Neural progenitor cell (in vitro differentiated cells): ENCODE results near the gene LZTS3. TPM values are rescaled to one million over a fixed set of nuclear protein-coding genes. Genes with fewer than 3 reads are reported as not detected.

Source experiments
- DNase-seq: peaks from one replicate; pipeline ENCODE4 v3.0.0-alpha.2; 2016; ENCODE audit warnings: low spot score
- H2AFZ ChIP-seq: fragments of 200-600 bp; sonication (generic); replicated peaks from 2 replicates; pipeline ENCODE4 v1.6.1; 2016; ENCODE audit warnings: antibody characterized with exemption
- H3F3A ChIP-seq: fragments of 200-600 bp; sonication (generic); 2 replicates; pipeline ENCODE4 v1.6.1; 2016; ENCODE audit warnings: antibody characterized with exemption, low read depth
- H3K27ac ChIP-seq: fragments of 200-600 bp; sonication (generic); 2 replicates; pipeline ENCODE4 v1.5.1; 2016; ENCODE audit warnings: mild to moderate bottlenecking
- H3K27me3 ChIP-seq: fragments of 200-600 bp; sonication (generic); 2 replicates; pipeline ENCODE4 v1.6.1; 2016; ENCODE audit warnings: mild to moderate bottlenecking, moderate library complexity
- H3K36me3 ChIP-seq: fragments of 200-600 bp; sonication (generic); 2 replicates; pipeline ENCODE4 v1.5.1; 2016
- H3K4me1 ChIP-seq: fragments of 200-600 bp; sonication (generic); 2 replicates; pipeline ENCODE4 v1.6.1; 2016; ENCODE audit warnings: mixed run types
- H3K4me2 ChIP-seq: fragments of 200-600 bp; sonication (generic); 2 replicates; pipeline ENCODE4 v1.6.1; 2016
- H3K4me3 ChIP-seq: fragments of 200-600 bp; sonication (generic); 2 replicates; pipeline ENCODE4 v1.5.1; 2016
- H3K79me2 ChIP-seq: fragments of 200-600 bp; sonication (generic); 2 replicates; pipeline ENCODE4 v1.6.1; 2016; ENCODE audit warnings: low read depth
- H3K9ac ChIP-seq: fragments of 200-600 bp; sonication (generic); 2 replicates; pipeline ENCODE4 v1.6.1; 2016
- H3K9me3 ChIP-seq: fragments of 200-600 bp; sonication (generic); 2 replicates; pipeline ENCODE4 v1.5.1; 2016; ENCODE audit warnings: low read depth
- H4K20me1 ChIP-seq: fragments of 200-600 bp; sonication (generic); 2 replicates; pipeline ENCODE4 v1.6.1; 2016; ENCODE audit warnings: low read depth
- H3K27ac Mint-ChIP-seq: 3 replicates; pipeline ENCODE4 v1.8.0; 2021; ENCODE audit warnings: mixed read lengths
- H3K27me3 Mint-ChIP-seq: 2 replicates; pipeline ENCODE4 v1.8.0; 2022; ENCODE audit warnings: low read depth, mild to moderate bottlenecking, inconsistent platforms, moderate library complexity, mixed read lengths; ENCODE audit not compliant: insufficient read depth
- H3K36me3 Mint-ChIP-seq: 3 replicates; pipeline ENCODE4 v1.8.0; 2021; ENCODE audit warnings: mixed read lengths
- H3K4me1 Mint-ChIP-seq: 3 replicates; pipeline ENCODE4 v1.8.0; 2021; ENCODE audit warnings: mixed read lengths
- H3K4me3 Mint-ChIP-seq: 3 replicates; pipeline ENCODE4 v1.8.0; 2021; ENCODE audit warnings: mild to moderate bottlenecking, moderate library complexity, mixed read lengths
- H3K9me3 Mint-ChIP-seq: 3 replicates; pipeline ENCODE4 v1.8.0; 2020; ENCODE audit warnings: mixed read lengths
- EZH2 ChIP-seq: fragments of 200-600 bp; sonication (generic); IDR thresholded peaks from 2 replicates; pipeline ENCODE4 v1.6.1; 2017; ENCODE audit warnings: antibody characterized with exemption, mild to moderate bottlenecking, moderate library complexity
- EZH2phosphoT487 ChIP-seq: fragments of 200-600 bp; sonication (generic); IDR thresholded peaks from 2 replicates; pipeline ENCODE4 v1.6.1; 2017; ENCODE audit warnings: antibody characterized with exemption
- total RNA-seq: library from RNA; depleted of rRNA; stranded (reverse); fragments of >200 nt; gene quantifications from 2 replicates; pipeline ENCODE4 v1.2.3, GENCODE V29; 2015; ENCODE audit warnings: low replicate concordance
- TF ChIP-seq, protein P1 (sequence below): fragments of 200-600 bp; sonication (generic); IDR thresholded peaks from 2 replicates; pipeline ENCODE4 v1.5.1; 2017; ENCODE audit warnings: antibody characterized with exemption, mild to moderate bottlenecking

Gene LZTS3
- total RNA-seq, 1 donor from 2014 or later, result 3.7 TPM

DNA sequence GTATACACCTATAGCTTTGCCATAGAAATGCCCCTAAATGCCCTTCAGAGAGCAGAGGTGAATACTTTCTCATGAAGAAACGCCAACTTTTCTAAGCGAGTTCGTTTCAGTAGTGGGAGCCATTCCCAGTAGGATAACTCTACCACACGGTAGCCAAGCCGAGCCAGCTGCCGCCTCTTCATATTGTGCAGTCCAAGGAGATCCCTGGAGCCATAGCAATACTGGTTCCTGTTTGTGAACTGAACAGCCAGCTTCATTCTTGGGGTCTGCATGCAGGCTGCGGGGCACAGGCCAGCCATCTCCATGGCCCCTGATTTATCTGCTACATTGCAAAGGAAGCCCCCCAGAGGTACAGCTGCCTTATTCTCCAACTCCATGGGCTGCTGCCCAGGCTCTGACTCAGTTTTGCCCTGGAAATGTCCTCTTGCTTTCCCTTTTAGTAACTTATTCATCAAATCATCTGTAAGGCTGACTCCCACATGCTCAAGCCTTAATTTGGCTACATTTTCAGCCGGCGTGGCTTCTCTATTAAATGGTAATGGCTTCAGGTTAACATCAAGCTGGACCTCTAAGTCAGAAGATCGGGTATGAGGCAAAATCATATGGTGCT, 26.5 kb downstream of the LZTS3 start:
- no peak for DNase-seq
- Mint-ChIP-seq H3K4me3 (no peak overlapping the region), H3K9me3 (peaks cover 8% of the 10 kb centered on the region), H3K4me1 (no peaks in the 10 kb centered on the region), H3K27me3 (no peaks in the 10 kb centered on the region), H3K27ac (no peak overlapping the region), H3K36me3 (peaks cover 35% of the 10 kb centered on the region)
- Histone ChIP-seq H3K9me3 (no peaks in the 10 kb centered on the region), H4K20me1 (peaks cover 45% of the 10 kb centered on the region), H3K27ac (no peak overlapping the region), H3F3A (no peaks in the 10 kb centered on the region), H3K4me3 (no peak overlapping the region), H3K4me2 (no peak overlapping the region), H3K9ac (no peak overlapping the region), H3K4me1 (no peaks in the 10 kb centered on the region), H3K27me3 (no peaks in the 10 kb centered on the region), H3K79me2 (peaks cover 83% of the 10 kb centered on the region), H3K36me3 (no peaks in the 10 kb centered on the region), H2AFZ (no peak overlapping the region)
- TF ChIP-seq, protein P1, sequence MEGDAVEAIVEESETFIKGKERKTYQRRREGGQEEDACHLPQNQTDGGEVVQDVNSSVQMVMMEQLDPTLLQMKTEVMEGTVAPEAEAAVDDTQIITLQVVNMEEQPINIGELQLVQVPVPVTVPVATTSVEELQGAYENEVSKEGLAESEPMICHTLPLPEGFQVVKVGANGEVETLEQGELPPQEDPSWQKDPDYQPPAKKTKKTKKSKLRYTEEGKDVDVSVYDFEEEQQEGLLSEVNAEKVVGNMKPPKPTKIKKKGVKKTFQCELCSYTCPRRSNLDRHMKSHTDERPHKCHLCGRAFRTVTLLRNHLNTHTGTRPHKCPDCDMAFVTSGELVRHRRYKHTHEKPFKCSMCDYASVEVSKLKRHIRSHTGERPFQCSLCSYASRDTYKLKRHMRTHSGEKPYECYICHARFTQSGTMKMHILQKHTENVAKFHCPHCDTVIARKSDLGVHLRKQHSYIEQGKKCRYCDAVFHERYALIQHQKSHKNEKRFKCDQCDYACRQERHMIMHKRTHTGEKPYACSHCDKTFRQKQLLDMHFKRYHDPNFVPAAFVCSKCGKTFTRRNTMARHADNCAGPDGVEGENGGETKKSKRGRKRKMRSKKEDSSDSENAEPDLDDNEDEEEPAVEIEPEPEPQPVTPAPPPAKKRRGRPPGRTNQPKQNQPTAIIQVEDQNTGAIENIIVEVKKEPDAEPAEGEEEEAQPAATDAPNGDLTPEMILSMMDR, result no peak
- TF ChIP-seq EZH2phosphoT487 (no peak), EZH2 (no peak)

DNA sequence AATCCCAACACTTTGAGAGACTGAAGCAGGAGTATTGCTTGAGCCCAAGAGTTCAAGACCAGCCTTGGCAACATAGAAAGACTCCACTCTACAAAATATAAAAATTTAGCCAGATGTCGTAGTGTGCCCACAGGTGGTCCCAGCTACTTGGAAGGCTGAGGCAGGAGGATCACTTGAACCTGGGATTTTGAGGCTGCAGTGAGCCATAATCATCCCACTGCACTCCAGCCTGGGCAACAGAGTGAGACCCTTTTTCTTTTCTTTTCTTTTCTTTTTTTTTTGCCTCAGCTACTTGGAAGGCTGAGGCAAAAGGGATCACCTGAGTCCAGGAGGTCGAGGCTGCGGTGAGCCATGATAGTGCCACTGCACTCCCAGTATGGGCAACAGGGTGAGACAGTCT, 31.6 kb downstream of the LZTS3 start:
- peaks cover 8% of the 10 kb centered on the region for H3K9me3 Mint-ChIP-seq
- H4K20me1 ChIP-seq, result peaks cover 16% of the 10 kb centered on the region
- H3K36me3 Mint-ChIP-seq, result peaks cover 17% of the 10 kb centered on the region
- H3K4me3 ChIP-seq, result no peak overlapping the region
- H3K4me1 ChIP-seq, result no peaks in the 10 kb centered on the region
- H3K4me2 ChIP-seq, result no peak overlapping the region
- no peaks in the 10 kb centered on the region for H3K4me1 Mint-ChIP-seq
- H3K27ac ChIP-seq, result no peak overlapping the region
- no peaks in the 10 kb centered on the region for H3K27me3 ChIP-seq
- no peak overlapping the region for H2AFZ ChIP-seq
- H3K36me3 ChIP-seq, result no peaks in the 10 kb centered on the region
- no peak for DNase-seq
- H3F3A ChIP-seq, result no peaks in the 10 kb centered on the region
- H3K27me3 Mint-ChIP-seq, result no peaks in the 10 kb centered on the region
- H3K9ac ChIP-seq, result no peak overlapping the region
- no peaks in the 10 kb centered on the region for H3K9me3 ChIP-seq
- H3K79me2 ChIP-seq, result peaks cover 43% of the 10 kb centered on the region
- no peak overlapping the region for H3K27ac Mint-ChIP-seq
- TF ChIP-seq EZH2phosphoT487 (no peak), EZH2 (no peak)
- TF ChIP-seq, protein P1, result no peak
- H3K4me3 Mint-ChIP-seq, result no peak overlapping the region

DNA sequence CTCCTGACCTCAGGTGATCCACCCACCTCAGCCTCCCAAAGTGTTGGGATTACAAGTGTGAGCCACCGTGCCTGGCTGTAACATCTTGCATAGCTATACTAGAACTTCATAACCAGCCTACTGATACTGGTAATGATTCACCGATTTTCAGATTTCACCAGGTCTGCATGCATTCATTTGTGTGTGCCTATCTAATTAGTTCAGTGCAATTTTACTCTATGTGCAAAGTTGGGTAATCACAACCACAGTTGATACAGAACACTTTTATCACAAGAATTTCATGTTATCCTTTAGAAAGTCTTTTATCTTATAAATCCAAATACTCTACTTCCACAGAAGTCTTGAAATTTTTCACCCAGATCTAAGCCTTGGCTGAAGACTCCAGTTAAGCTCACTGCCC, 35.9 kb downstream of the LZTS3 start:
- Mint-ChIP-seq H3K27me3 (no peaks in the 10 kb centered on the region), H3K4me3 (no peak overlapping the region), H3K4me1 (no peaks in the 10 kb centered on the region), H3K9me3 (no peaks in the 10 kb centered on the region), H3K36me3 (no peaks in the 10 kb centered on the region), H3K27ac (no peak overlapping the region)
- no peaks in the 10 kb centered on the region for H3F3A ChIP-seq
- no peaks in the 10 kb centered on the region for H3K4me1 ChIP-seq
- no peak overlapping the region for H2AFZ ChIP-seq
- H3K4me3 ChIP-seq, result no peak overlapping the region
- no peak overlapping the region for H3K9ac ChIP-seq
- H3K36me3 ChIP-seq, result no peaks in the 10 kb centered on the region
- no peaks in the 10 kb centered on the region for H3K27me3 ChIP-seq
- no peak overlapping the region for H3K4me2 ChIP-seq
- H3K79me2 ChIP-seq, result peaks cover 15% of the 10 kb centered on the region
- no peaks in the 10 kb centered on the region for H3K9me3 ChIP-seq
- TF ChIP-seq EZH2, result no peak
- TF ChIP-seq, protein P1, result no peak
- no peak for DNase-seq
- H4K20me1 ChIP-seq, result peaks cover 16% of the 10 kb centered on the region
- H3K27ac ChIP-seq, result no peak overlapping the region
